HepG2 (cell line): Measurements from ENCODE around the gene UQCR11. TPM values are rescaled to one million over a fixed set of nuclear protein-coding genes. Genes with fewer than 3 reads are reported as not detected.

Experiments
- CEBPB ChIP-seq: IDR thresholded peaks from 2 replicates; pipeline ENCODE4 v1.6.1; 2011; ENCODE audit warnings: low read depth, low read length, improper control_type of control experiment, borderline replicate concordance
- CEBPZ ChIP-seq: IDR thresholded peaks from 2 replicates; pipeline ENCODE4 v1.6.1; 2012; ENCODE audit warnings: low read length, improper control_type of control experiment
- CHCHD3 ChIP-seq: sonication (generic); formaldehyde crosslinking; IDR thresholded peaks from 2 replicates; pipeline ENCODE4 v1.8.0; 2022; ENCODE audit warnings: mild to moderate bottlenecking, missing genetic modification reagents, moderate library complexity
- EHMT2 ChIP-seq: fragments of 200-600 bp; sonication (generic); IDR thresholded peaks from 2 replicates; pipeline ENCODE4 v1.7.0; 2017; ENCODE audit warnings: antibody characterized with exemption, low read depth, low read length, borderline replicate concordance
- ELF3 ChIP-seq: IDR thresholded peaks from 2 replicates; pipeline ENCODE4 v1.6.1; 2016; ENCODE audit warnings: missing genetic modification reagents, missing compliant biosample characterization
- HDAC6 ChIP-seq: fragments of 200-600 bp; sonication (generic); IDR thresholded peaks from 2 replicates; pipeline ENCODE4 v1.7.0; 2017; ENCODE audit warnings: mild to moderate bottlenecking, antibody characterized with exemption, low read length, low read depth
- IRF2 ChIP-seq: IDR thresholded peaks from 2 replicates; pipeline ENCODE4 v1.6.1; 2018; ENCODE audit warnings: missing genetic modification reagents, missing compliant biosample characterization
- MIER3 ChIP-seq: IDR thresholded peaks from 2 replicates; pipeline ENCODE4 v1.6.1; 2016; ENCODE audit warnings: missing compliant biosample characterization, borderline replicate concordance
- NR2F6 ChIP-seq, 2 experiments: IDR thresholded peaks; 2 replicates each; pipeline ENCODE4 v1.6.1; 2016; ENCODE audit warnings: antibody characterized with exemption in 1 of 2, mild to moderate bottlenecking in 1 of 2
- RCOR2 ChIP-seq: IDR thresholded peaks from 2 replicates; pipeline ENCODE4 v1.6.1; 2016; ENCODE audit warnings: missing biosample characterization, missing genetic modification reagents
- ZBTB42 ChIP-seq: sonication (generic); formaldehyde crosslinking; IDR thresholded peaks from 2 replicates; pipeline ENCODE4 v1.5.0; 2020; ENCODE audit warnings: mild to moderate bottlenecking, missing genetic modification reagents
- ZBTB7A ChIP-seq: sonication (generic); formaldehyde crosslinking; IDR thresholded peaks from 2 replicates; pipeline ENCODE4 v1.8.0; 2022; ENCODE audit warnings: mild to moderate bottlenecking, missing genetic modification reagents
- ZFP90 ChIP-seq: sonication (generic); formaldehyde crosslinking; IDR thresholded peaks from 2 replicates; pipeline ENCODE4 v1.8.0; 2022; ENCODE audit warnings: missing genetic modification reagents, mild to moderate bottlenecking, inconsistent platforms, borderline replicate concordance
- ZNF17 ChIP-seq: sonication (generic); formaldehyde crosslinking; IDR thresholded peaks from 2 replicates; pipeline ENCODE4 v1.5.0; 2020; ENCODE audit warnings: mild to moderate bottlenecking, missing genetic modification reagents
- ZNF260 ChIP-seq: sonication (generic); formaldehyde crosslinking; IDR thresholded peaks from 2 replicates; pipeline ENCODE4 v1.4.0; 2020; ENCODE audit warnings: missing genetic modification reagents, low read depth, mild to moderate bottlenecking, borderline replicate concordance
- ZNF558 ChIP-seq: sonication (generic); formaldehyde crosslinking; IDR thresholded peaks from 2 replicates; pipeline ENCODE4 v1.9.0; 2022; ENCODE audit warnings: mild to moderate bottlenecking, missing genetic modification reagents, borderline replicate concordance
- ZNF850 ChIP-seq: sonication (generic); formaldehyde crosslinking; conservative IDR thresholded peaks from 2 replicates; pipeline ENCODE4 v1.9.0; 2021; ENCODE audit warnings: mild to moderate bottlenecking, missing genetic modification reagents
- polyA plus RNA-seq, 8 experiments: library from polyadenylated mRNA; depleted of rRNA in 3 of 8; stranded (reverse) in 7 of 8; unstranded in 1 of 8; fragments of >200 nt; fragmentation: Illumina TruSeq in 4 of 8; extraction: Trizol in 4 of 8; gene quantifications; 2 replicates each; pipeline versions ENCODE4 v1.2.1 to v1.2.3, GENCODE V29; 2011 to 2016; ENCODE audit warnings: low read depth in 4 of 8, missing spikeins in 1 of 8, mixed read lengths in 1 of 8; ENCODE audit not compliant: insufficient read depth in 1 of 8
- total RNA-seq, 5 experiments: library from RNA; depleted of rRNA; stranded (reverse); fragments of >200 nt; fragmentation: Illumina TruSeq; extraction: Trizol; gene quantifications; 2 replicates each; pipeline ENCODE4 v1.2.3, GENCODE V29; 2016; ENCODE audit warnings: low read depth in 1 of 5
- TF ChIP-seq, protein P1 (sequence below): sonication (generic); formaldehyde crosslinking; IDR thresholded peaks from 2 replicates; pipeline ENCODE4 v1.4.0; 2020; ENCODE audit warnings: missing genetic modification reagents
- TF ChIP-seq, protein P2 (sequence below): sonication (generic); formaldehyde crosslinking; IDR thresholded peaks from 2 replicates; pipeline ENCODE4 v1.4.0; 2020; ENCODE audit warnings: missing genetic modification reagents, borderline replicate concordance

The UQCR11 gene
- total and polyA plus RNA-seq, 2 of the 13 experiments (the other 11 are each of a cell fraction or from before 2014, with no cell fraction given): 125 to 214 TPM

- peak; percentile 68; the same call in 1 of the 2 replicates for TF ChIP-seq ZBTB42 (CRISPR knock-in tag)
- TF ChIP-seq CEBPZ: peak; percentile 74
- TF ChIP-seq IRF2 (CRISPR knock-in tag): 0 out of 2 replicates have a peak, but pooled peaks have one; percentile 58
- TF ChIP-seq RCOR2 (CRISPR knock-in tag): peak; percentile 74
- no peak for TF ChIP-seq ZNF17 (CRISPR knock-in tag)
- TF ChIP-seq, protein P1, sequence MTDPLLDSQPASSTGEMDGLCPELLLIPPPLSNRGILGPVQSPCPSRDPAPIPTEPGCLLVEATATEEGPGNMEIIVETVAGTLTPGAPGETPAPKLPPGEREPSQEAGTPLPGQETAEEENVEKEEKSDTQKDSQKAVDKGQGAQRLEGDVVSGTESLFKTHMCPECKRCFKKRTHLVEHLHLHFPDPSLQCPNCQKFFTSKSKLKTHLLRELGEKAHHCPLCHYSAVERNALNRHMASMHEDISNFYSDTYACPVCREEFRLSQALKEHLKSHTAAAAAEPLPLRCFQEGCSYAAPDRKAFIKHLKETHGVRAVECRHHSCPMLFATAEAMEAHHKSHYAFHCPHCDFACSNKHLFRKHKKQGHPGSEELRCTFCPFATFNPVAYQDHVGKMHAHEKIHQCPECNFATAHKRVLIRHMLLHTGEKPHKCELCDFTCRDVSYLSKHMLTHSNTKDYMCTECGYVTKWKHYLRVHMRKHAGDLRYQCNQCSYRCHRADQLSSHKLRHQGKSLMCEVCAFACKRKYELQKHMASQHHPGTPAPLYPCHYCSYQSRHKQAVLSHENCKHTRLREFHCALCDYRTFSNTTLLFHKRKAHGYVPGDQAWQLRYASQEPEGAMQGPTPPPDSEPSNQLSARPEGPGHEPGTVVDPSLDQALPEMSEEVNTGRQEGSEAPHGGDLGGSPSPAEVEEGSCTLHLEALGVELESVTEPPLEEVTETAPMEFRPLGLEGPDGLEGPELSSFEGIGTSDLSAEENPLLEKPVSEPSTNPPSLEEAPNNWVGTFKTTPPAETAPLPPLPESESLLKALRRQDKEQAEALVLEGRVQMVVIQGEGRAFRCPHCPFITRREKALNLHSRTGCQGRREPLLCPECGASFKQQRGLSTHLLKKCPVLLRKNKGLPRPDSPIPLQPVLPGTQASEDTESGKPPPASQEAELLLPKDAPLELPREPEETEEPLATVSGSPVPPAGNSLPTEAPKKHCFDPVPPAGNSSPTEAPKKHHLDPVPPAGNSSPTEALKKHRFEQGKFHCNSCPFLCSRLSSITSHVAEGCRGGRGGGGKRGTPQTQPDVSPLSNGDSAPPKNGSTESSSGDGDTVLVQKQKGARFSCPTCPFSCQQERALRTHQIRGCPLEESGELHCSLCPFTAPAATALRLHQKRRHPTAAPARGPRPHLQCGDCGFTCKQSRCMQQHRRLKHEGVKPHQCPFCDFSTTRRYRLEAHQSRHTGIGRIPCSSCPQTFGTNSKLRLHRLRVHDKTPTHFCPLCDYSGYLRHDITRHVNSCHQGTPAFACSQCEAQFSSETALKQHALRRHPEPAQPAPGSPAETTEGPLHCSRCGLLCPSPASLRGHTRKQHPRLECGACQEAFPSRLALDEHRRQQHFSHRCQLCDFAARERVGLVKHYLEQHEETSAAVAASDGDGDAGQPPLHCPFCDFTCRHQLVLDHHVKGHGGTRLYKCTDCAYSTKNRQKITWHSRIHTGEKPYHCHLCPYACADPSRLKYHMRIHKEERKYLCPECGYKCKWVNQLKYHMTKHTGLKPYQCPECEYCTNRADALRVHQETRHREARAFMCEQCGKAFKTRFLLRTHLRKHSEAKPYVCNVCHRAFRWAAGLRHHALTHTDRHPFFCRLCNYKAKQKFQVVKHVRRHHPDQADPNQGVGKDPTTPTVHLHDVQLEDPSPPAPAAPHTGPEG (CRISPR knock-in tag): peak; percentile 100
- TF ChIP-seq NR2F6 (IDR thresholded peaks at IDR 0.05): no peak
- 0 out of 2 replicates have a peak, but pooled peaks have one; percentile 17 for TF ChIP-seq NR2F6 (CRISPR knock-in tag; IDR thresholded peaks at IDR 0.05)
- no peak; the same call in 1 of the 2 replicates for TF ChIP-seq MIER3
- no peak for TF ChIP-seq ZNF260 (CRISPR knock-in tag)
- TF ChIP-seq ZNF558: 0 out of 2 replicates have a peak, but pooled peaks have one; percentile 71
- TF ChIP-seq ELF3 (CRISPR knock-in tag): no peak
- peak; percentile 80 for TF ChIP-seq ZFP90 (CRISPR knock-in tag)
- TF ChIP-seq CEBPB: peak; percentile 91
- TF ChIP-seq ZBTB7A (CRISPR knock-in tag): peak; percentile 51; the same call in 1 of the 2 replicates
- TF ChIP-seq ZNF850 (CRISPR knock-in tag): no peak
- no peak for TF ChIP-seq EHMT2
- TF ChIP-seq, protein P2, sequence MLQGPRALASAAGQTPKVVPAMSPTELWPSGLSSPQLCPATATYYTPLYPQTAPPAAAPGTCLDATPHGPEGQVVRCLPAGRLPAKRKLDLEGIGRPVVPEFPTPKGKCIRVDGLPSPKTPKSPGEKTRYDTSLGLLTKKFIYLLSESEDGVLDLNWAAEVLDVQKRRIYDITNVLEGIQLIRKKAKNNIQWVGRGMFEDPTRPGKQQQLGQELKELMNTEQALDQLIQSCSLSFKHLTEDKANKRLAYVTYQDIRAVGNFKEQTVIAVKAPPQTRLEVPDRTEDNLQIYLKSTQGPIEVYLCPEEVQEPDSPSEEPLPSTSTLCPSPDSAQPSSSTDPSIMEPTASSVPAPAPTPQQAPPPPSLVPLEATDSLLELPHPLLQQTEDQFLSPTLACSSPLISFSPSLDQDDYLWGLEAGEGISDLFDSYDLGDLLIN (CRISPR knock-in tag): no peak
- no peak for TF ChIP-seq CHCHD3 (CRISPR knock-in tag)
- no peak for TF ChIP-seq HDAC6
Measured at GRCh38 chr19:1652471-1653299, 47.4 kb upstream of the UQCR11 start, which contains the start of gene TCF3 (continued).
